Neuronal stem cell (in vitro differentiated cells): ENCODE measurements around the gene PDE7B.

Source experiments
- DNase-seq: peaks from one replicate; pipeline ENCODE4 v3.0.0-alpha.2; 2013; ENCODE audit warnings: low spot score
- H2AFZ ChIP-seq: one replicate; pipeline ENCODE4 v1.6.1; 2013; ENCODE audit warnings: mild to moderate bottlenecking, low read length, inconsistent platforms
- H2AK5ac ChIP-seq: 2 replicates; pipeline ENCODE4 v1.6.1; 2013; ENCODE audit warnings: low read depth, mild to moderate bottlenecking, inconsistent platforms, low read length, moderate library complexity, mixed read lengths
- H2BK120ac ChIP-seq: 2 replicates; pipeline ENCODE4 v1.6.1; 2013; ENCODE audit warnings: low read depth, mild to moderate bottlenecking, inconsistent platforms, low read length, moderate library complexity, mixed read lengths
- H2BK12ac ChIP-seq: one replicate; pipeline ENCODE4 v1.6.1; 2013; ENCODE audit warnings: low read length, inconsistent platforms
- H2BK15ac ChIP-seq: 2 replicates; pipeline ENCODE4 v1.6.1; 2013; ENCODE audit warnings: mild to moderate bottlenecking, low read length, inconsistent platforms, mixed read lengths
- H2BK5ac ChIP-seq: one replicate; pipeline ENCODE4 v1.6.1; 2013; ENCODE audit warnings: inconsistent platforms, mild to moderate bottlenecking, low read length, moderate library complexity
- H3K14ac ChIP-seq: one replicate; pipeline ENCODE4 v1.6.1; 2013; ENCODE audit warnings: low read length, inconsistent platforms
- H3K18ac ChIP-seq: 2 replicates; pipeline ENCODE4 v1.6.1; 2013; ENCODE audit warnings: low read length, inconsistent platforms
- H3K23ac ChIP-seq: 2 replicates; pipeline ENCODE4 v1.6.1; 2013; ENCODE audit warnings: low read depth, mild to moderate bottlenecking, mixed read lengths, low read length, inconsistent platforms; ENCODE audit not compliant: poor library complexity
- H3K27ac ChIP-seq: replicated peaks from 3 replicates; pipeline ENCODE4 v1.5.1; 2013; ENCODE audit warnings: low read length, inconsistent platforms
- H3K27me3 ChIP-seq, 3 experiments: 2 replicates each; pipeline ENCODE4 v1.6.1; 2013; ENCODE audit warnings: low read length in 3 of 3, mild to moderate bottlenecking in 2 of 3, inconsistent platforms in 1 of 3, low read depth in 1 of 3, mixed read lengths in 1 of 3, moderate library complexity in 1 of 3; ENCODE audit not compliant: control insufficient read depth in 3 of 3, insufficient read depth in 3 of 3
- H3K36me3 ChIP-seq, 2 donors: replicated peaks in 1 of 2; 2 replicates each; pipeline ENCODE4 v1.6.1; 2013; ENCODE audit warnings: low read length in 2 of 2; ENCODE audit not compliant: control insufficient read depth in 2 of 2, insufficient read depth in 2 of 2
- H3K4ac ChIP-seq: 2 replicates; pipeline ENCODE4 v1.6.1; 2013; ENCODE audit warnings: inconsistent platforms, mild to moderate bottlenecking, low read length, moderate library complexity
- H3K4me1 ChIP-seq, 2 donors: 1 replicate in 1 of 2; 2 replicates in 1 of 2; pipeline ENCODE4 v1.6.1; 2013; ENCODE audit warnings: low read length in 2 of 2, low read depth in 1 of 2; ENCODE audit not compliant: control insufficient read depth in 2 of 2, insufficient read depth in 1 of 2
- H3K4me2 ChIP-seq: one replicate; pipeline ENCODE4 v1.6.1; 2013; ENCODE audit warnings: mild to moderate bottlenecking, low read length, inconsistent platforms; ENCODE audit not compliant: insufficient read depth, poor library complexity, severe bottlenecking
- H3K4me3 ChIP-seq, 2 donors: 2 replicates each; pipeline ENCODE4 v1.5.1; 2013; ENCODE audit warnings: low read length in 2 of 2, mild to moderate bottlenecking in 2 of 2, inconsistent platforms in 1 of 2, moderate library complexity in 1 of 2
- H3K79me1 ChIP-seq: one replicate; pipeline ENCODE4 v1.6.1; 2013; ENCODE audit warnings: low read depth, mild to moderate bottlenecking, inconsistent platforms, low read length, moderate library complexity
- H3K9ac ChIP-seq: one replicate; pipeline ENCODE4 v1.6.1; 2013; ENCODE audit warnings: mild to moderate bottlenecking, low read depth, low read length, inconsistent platforms; ENCODE audit not compliant: poor library complexity
- H3K9me3 ChIP-seq, 2 donors: replicated peaks in 1 of 2; 2 replicates each; pipeline versions ENCODE3 to v1.6.1; 2013; ENCODE audit warnings: low read length in 2 of 2, mild to moderate bottlenecking in 2 of 2, inconsistent platforms in 1 of 2, low read depth in 1 of 2, mixed read lengths in 1 of 2, moderate library complexity in 1 of 2; ENCODE audit not compliant: control insufficient read depth in 2 of 2, insufficient read depth in 1 of 2
- H4K8ac ChIP-seq: one replicate; pipeline ENCODE4 v1.6.1; 2013; ENCODE audit warnings: low read depth, mild to moderate bottlenecking, inconsistent platforms, low read length, moderate library complexity
- H4K91ac ChIP-seq: one replicate; pipeline ENCODE4 v1.6.1; 2013; ENCODE audit warnings: low read length, low read depth, mild to moderate bottlenecking, inconsistent platforms; ENCODE audit not compliant: poor library complexity
- WGBS, 2 donors: extraction: QIAGEN DNeasy Blood & Tissue Kit; methylation state at CpG; one replicate each; pipeline ENCODE4 v1.1.7; 2013; ENCODE audit warnings: missing lambda C conversion rate in 2 of 2, mixed read lengths in 1 of 2; ENCODE audit not compliant: insufficient read length in 2 of 2, insufficient replicate concordance in 1 of 2; ENCODE audit errors: extremely low coverage in 2 of 2; 5-methylcytosine and 5-hydroxymethylcytosine counted together

PDE7B gene

DNA sequence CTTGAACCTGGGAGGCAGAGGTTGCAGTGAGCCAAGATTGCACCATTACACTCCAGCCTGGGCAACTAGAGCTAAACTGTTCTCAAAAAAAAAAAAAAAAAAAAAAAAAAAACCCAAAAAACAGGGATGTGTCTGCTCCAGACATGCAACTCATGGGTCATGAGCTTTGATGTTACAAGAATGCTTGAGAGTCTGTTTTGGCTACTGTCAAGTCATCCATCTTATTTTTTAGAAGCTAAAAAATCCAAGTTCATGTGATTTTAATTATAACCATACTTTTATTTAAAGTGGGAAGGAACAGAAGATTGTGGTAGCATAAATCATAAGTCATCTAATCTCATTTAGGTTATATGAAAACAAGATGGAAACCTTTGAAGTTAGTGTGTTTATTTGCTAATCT, 120.6 kb downstream of the PDE7B start:
- H3K4me1 ChIP-seq: no peaks in the 10 kb centered on the region
- no peak overlapping the region for H2BK12ac ChIP-seq
- no peak overlapping the region for H3K14ac ChIP-seq
- no peak overlapping the region for H3K4me2 ChIP-seq
- no peak overlapping the region for H2BK15ac ChIP-seq
- no peak for DNase-seq
- no peak overlapping the region for H2BK5ac ChIP-seq
- H2AFZ ChIP-seq: no peak overlapping the region
- H3K27ac ChIP-seq: no peak overlapping the region
- no peak overlapping the region for H4K91ac ChIP-seq
- H3K18ac ChIP-seq: no peak overlapping the region
- H3K9me3 ChIP-seq: no peaks in the 10 kb centered on the region
- H3K36me3 ChIP-seq: no peaks in the 10 kb centered on the region
- H3K4me3 ChIP-seq: no peak overlapping the region
- no peak overlapping the region for H3K9ac ChIP-seq
- no peak overlapping the region for H3K23ac ChIP-seq
- no peaks in the 10 kb centered on the region for H3K27me3 ChIP-seq
- H2BK120ac ChIP-seq: no peak overlapping the region
- no peak overlapping the region for H2AK5ac ChIP-seq
- H4K8ac ChIP-seq: no peak overlapping the region
- H3K4ac ChIP-seq: no peak overlapping the region
- H3K79me1 ChIP-seq: no peaks in the 10 kb centered on the region

GRCh38 chr6:135972586-135972985, 121.1 kb downstream of the PDE7B start:
- Histone ChIP-seq H3K36me3 (no peaks in the 10 kb centered on the region), H3K14ac (no peak overlapping the region), H3K9me3 (no peaks in the 10 kb centered on the region), H3K4ac (no peak overlapping the region), H2AFZ (no peak overlapping the region), H3K27me3 (no peaks in the 10 kb centered on the region), H3K4me3 (no peak overlapping the region), H3K18ac (no peak overlapping the region), H2BK120ac (no peak overlapping the region), H2BK12ac (no peak overlapping the region), H3K23ac (no peak overlapping the region), H3K9ac (no peak overlapping the region), H2BK5ac (no peak overlapping the region), H2AK5ac (no peak overlapping the region), H3K4me1 (no peaks in the 10 kb centered on the region), H3K4me2 (no peak overlapping the region), H3K27ac (no peak overlapping the region), H4K8ac (no peak overlapping the region), H3K79me1 (no peaks in the 10 kb centered on the region), H2BK15ac (no peak overlapping the region), H4K91ac (no peak overlapping the region)
- WGBS, 2 donors: no CpG with 5 or more reads among the region's 2 CpGs
- no peak for DNase-seq

GRCh38 chr6:135974426-135974825, 122.9 kb downstream of the PDE7B start:
- Histone ChIP-seq H2AFZ (no peak overlapping the region), H4K8ac (no peak overlapping the region), H3K4me2 (no peak overlapping the region), H3K9me3 (no peaks in the 10 kb centered on the region), H3K27me3 (no peaks in the 10 kb centered on the region), H3K4ac (no peak overlapping the region), H3K79me1 (no peaks in the 10 kb centered on the region), H3K9ac (no peak overlapping the region), H4K91ac (no peak overlapping the region), H3K4me3 (no peak overlapping the region), H2BK5ac (no peak overlapping the region), H2BK120ac (no peak overlapping the region), H3K27ac (no peak overlapping the region), H3K23ac (no peak overlapping the region), H2BK15ac (no peak overlapping the region), H3K36me3 (no peaks in the 10 kb centered on the region), H3K4me1 (no peaks in the 10 kb centered on the region), H2BK12ac (no peak overlapping the region), H2AK5ac (no peak overlapping the region), H3K14ac (no peak overlapping the region), H3K18ac (no peak overlapping the region)
- DNase-seq: no peak
- WGBS, 2 donors: no CpG with 5 or more reads among the region's 1 CpG

DNA sequence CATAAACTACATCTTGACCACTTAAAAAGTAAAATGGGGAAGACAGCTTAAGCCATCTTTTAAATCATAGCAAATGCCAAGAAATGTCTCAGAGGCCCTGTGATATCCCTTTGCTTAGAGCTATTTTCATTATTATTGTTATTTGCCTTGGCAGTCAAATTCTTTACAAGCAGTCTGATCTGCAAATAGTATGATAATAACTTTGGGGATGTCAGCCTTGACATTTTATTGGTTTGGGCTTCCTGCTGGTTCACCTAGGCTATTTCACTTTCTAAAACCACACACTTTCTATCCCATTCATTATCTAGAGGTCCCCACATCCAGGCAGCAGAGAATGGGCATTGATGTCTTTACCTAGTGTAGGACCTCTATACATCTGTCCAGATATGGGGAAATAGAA, 125.1 kb downstream of the PDE7B start:
- Histone ChIP-seq H3K9me3 (no peaks in the 10 kb centered on the region), H2BK120ac (no peak overlapping the region), H3K27ac (no peak overlapping the region), H3K23ac (no peak overlapping the region), H4K91ac (no peak overlapping the region), H3K4me3 (no peak overlapping the region), H3K9ac (no peak overlapping the region), H4K8ac (no peak overlapping the region), H2AK5ac (no peak overlapping the region), H2AFZ (no peak overlapping the region), H3K36me3 (no peaks in the 10 kb centered on the region), H2BK15ac (no peak overlapping the region), H3K4me1 (no peaks in the 10 kb centered on the region), H2BK5ac (no peak overlapping the region), H3K14ac (no peak overlapping the region), H2BK12ac (no peak overlapping the region), H3K27me3 (no peaks in the 10 kb centered on the region), H3K18ac (no peak overlapping the region), H3K4ac (no peak overlapping the region), H3K79me1 (no peaks in the 10 kb centered on the region), H3K4me2 (no peak overlapping the region)
- DNase-seq: no peak
